T-cell (primary cell): ENCODE data around the gene LARGE1. TPM values are rescaled to one million over a fixed set of nuclear protein-coding genes. Genes with fewer than 3 reads are reported as not detected.
A peak's percentile ranks its signal among the peaks of the same experiment; 100 is the strongest.

Experiments used
- ATAC-seq, 4 experiments: fragments of 200-7000 bp in 3 of 4; fragments of 150-1000 bp in 1 of 4; cut with Tn5 transposase; replicated peaks in 1 of 4; 1 replicate in 3 of 4; 2 replicates in 1 of 4; pipeline ENCODE4 v1.10.0; 2021; ENCODE audit warnings: moderate library complexity in 3 of 4, mild to moderate bottlenecking in 2 of 4, moderate number of reproducible peaks in 1 of 4
- CTCF ChIA-PET, 2 donors: fragments of 300-600 bp; sonication (Branson Sonifier 250); formaldehyde crosslinking; loops; one replicate each; lab custom pipeline; 2022; ENCODE audit warnings: antibody characterized with exemption in 2 of 2; lab: Charles Lee
- POLR2A ChIA-PET, 2 donors: fragments of 300-600 bp; sonication (Branson Sonifier 250); formaldehyde crosslinking; loops; one replicate each; lab custom pipeline; 2022; ENCODE audit warnings: antibody characterized with exemption in 2 of 2; lab: Charles Lee
- DNase-seq, 35 experiments: peaks; one replicate each; pipeline versions ENCODE4 v3.0.0 to v3.0.0-alpha.2; 2013 to 2023
- H3K27ac ChIP-seq: one replicate; pipeline ENCODE4 v1.5.1; 2013; ENCODE audit warnings: low read length
- H3K27me3 ChIP-seq, 2 experiments: replicated peaks in 1 of 2; 1 replicate in 1 of 2; 2 replicates in 1 of 2; pipeline versions ENCODE4 v1.6.1 to v1.7.0; 2013; ENCODE audit warnings: low read length in 1 of 2, mixed read lengths in 1 of 2; ENCODE audit not compliant: control insufficient read depth in 2 of 2, insufficient read depth in 2 of 2; ENCODE audit errors: extremely low read depth in 1 of 2
- H3K36me3 ChIP-seq, 2 donors: 1 replicate in 1 of 2; 2 replicates in 1 of 2; pipeline versions ENCODE4 v1.6.1 to v1.7.0; 2013; ENCODE audit warnings: low read length in 1 of 2; ENCODE audit not compliant: control insufficient read depth in 2 of 2, insufficient read depth in 1 of 2; ENCODE audit errors: extremely low read depth in 1 of 2
- H3K4me1 ChIP-seq, 2 experiments: 1 replicate in 1 of 2; 2 replicates in 1 of 2; pipeline versions ENCODE4 v1.6.1 to v1.7.0; 2013; ENCODE audit warnings: low read length in 2 of 2, mixed read lengths in 1 of 2; ENCODE audit not compliant: insufficient read depth in 2 of 2, control insufficient read depth in 1 of 2; ENCODE audit errors: extremely low read depth in 1 of 2
- H3K4me3 ChIP-seq, 2 donors: 1 replicate in 1 of 2; 2 replicates in 1 of 2; pipeline versions ENCODE4 v1.5.1 to v1.7.0; 2013; ENCODE audit warnings: mild to moderate bottlenecking in 2 of 2, low read length in 1 of 2, moderate library complexity in 1 of 2; ENCODE audit not compliant: control insufficient read depth in 1 of 2; ENCODE audit errors: extremely low read depth in 1 of 2
- H3K9me3 ChIP-seq: 2 replicates; pipeline ENCODE4 v1.7.0; 2013
- H3K27ac Mint-ChIP-seq, 2 donors: one replicate each; pipeline ENCODE4 v1.8.0; 2020 to 2021; ENCODE audit warnings: mild to moderate bottlenecking in 2 of 2, mixed read lengths in 2 of 2
- H3K27me3 Mint-ChIP-seq, 2 donors: one replicate each; pipeline ENCODE4 v1.8.0; 2021 to 2022; ENCODE audit warnings: mixed read lengths in 2 of 2
- H3K36me3 Mint-ChIP-seq: one replicate; pipeline ENCODE4 v1.8.0; 2021; ENCODE audit warnings: mixed read lengths
- H3K4me1 Mint-ChIP-seq, 3 donors: one replicate each; pipeline ENCODE4 v1.8.0; 2020 to 2022; ENCODE audit warnings: mixed read lengths in 3 of 3, mild to moderate bottlenecking in 1 of 3
- H3K4me3 Mint-ChIP-seq, 3 donors: one replicate each; pipeline ENCODE4 v1.8.0; 2020 to 2022; ENCODE audit warnings: mild to moderate bottlenecking in 3 of 3, mixed read lengths in 3 of 3, moderate library complexity in 3 of 3
- H3K9me3 Mint-ChIP-seq, 3 donors: one replicate each; pipeline ENCODE4 v1.8.0; 2020 to 2022; ENCODE audit warnings: mixed read lengths in 3 of 3
- WGBS: methylation state at CpG from one replicate; pipeline ENCODE4 v1.1.5; 2013; ENCODE audit warnings: missing lambda C conversion rate; ENCODE audit not compliant: insufficient coverage; 5-methylcytosine and 5-hydroxymethylcytosine counted together
- total RNA-seq, 35 experiments: library from RNA in 6 of 35; stranded (reverse) in 6 of 35; fragments of 120-200 nt in 1 of 35; gene quantifications; one replicate each; pipeline versions ENCODE4 v1.2.1 to v1.2.4 and lab custom pipeline; 2013 to 2026

Gene LARGE1
- total RNA-seq, 5 donors from 2014 or later (not counting 1 experiment from before 2014, with no cell fraction given) = 0.53 to 6.1 (median 3.0) TPM

GRCh38 chr22:33314316-33314715, 606.0 kb downstream of the LARGE1 start:
- Mint-ChIP-seq H3K4me3 (no peak overlapping the region), H3K36me3 (no peaks in the 10 kb centered on the region), H3K27me3 (peaks cover 0 to 4% of the 10 kb centered on the region in 2 donors), H3K27ac (no peak overlapping the region), H3K4me1 (no peaks in the 10 kb centered on the region), H3K9me3 (peaks cover 0 to 5% (median 3%) of the 10 kb centered on the region in 3 donors)
- Histone ChIP-seq H3K9me3 (no peaks in the 10 kb centered on the region), H3K4me1 (no peaks in the 10 kb centered on the region), H3K4me3 (no peak overlapping the region), H3K36me3 (no peaks in the 10 kb centered on the region), H3K27me3 (peaks cover 0 to 6% of the 10 kb centered on the region in 2 experiments), H3K27ac (no peak overlapping the region)
- ChIA-PET CTCF (no interaction called here), POLR2A (no interaction called here)
- no peak for ATAC-seq
- WGBS = 62% methylated on average over 4 of the region's 5 CpGs
- no peak for DNase-seq

DNA sequence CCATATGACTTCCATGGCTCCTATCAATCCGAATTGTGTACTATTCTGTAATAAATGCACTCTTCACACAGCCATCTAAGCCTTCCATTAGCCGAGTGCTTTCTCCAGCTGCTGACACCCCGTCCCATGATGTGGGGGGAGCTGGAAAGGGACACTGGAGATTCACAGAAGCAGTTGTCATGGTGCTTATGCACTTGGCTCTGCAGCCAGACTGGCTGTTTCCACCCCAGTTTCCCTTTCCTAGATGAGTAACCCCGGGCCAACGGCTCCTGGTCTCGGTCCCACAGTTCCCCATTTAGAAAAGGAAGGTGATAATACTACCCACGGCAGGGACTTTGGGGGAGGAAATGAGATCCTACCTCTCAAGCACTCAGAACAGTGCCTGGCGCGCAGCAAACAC, 617.2 kb downstream of the LARGE1 start:
- Histone ChIP-seq H3K4me1 (no peaks in the 10 kb centered on the region), H3K9me3 (no peaks in the 10 kb centered on the region), H3K27me3 (peaks cover 0 to 10% of the 10 kb centered on the region in 2 experiments), H3K4me3 (no peak overlapping the region), H3K27ac (no peak overlapping the region), H3K36me3 (no peaks in the 10 kb centered on the region)
- peaks cover 0 to 6% of the 10 kb centered on the region in 2 donors for H3K27me3 Mint-ChIP-seq
- ATAC-seq (no peak), DNase-seq (no peak)
- H3K36me3 Mint-ChIP-seq = no peaks in the 10 kb centered on the region
- H3K27ac Mint-ChIP-seq = no peak overlapping the region
- WGBS = no CpG with 5 or more reads among the region's 9 CpGs
- ChIA-PET CTCF (no interaction called here), POLR2A (no interaction called here)
- H3K4me1 Mint-ChIP-seq = no peaks in the 10 kb centered on the region
- H3K4me3 Mint-ChIP-seq = no peak overlapping the region
- no peaks in the 10 kb centered on the region for H3K9me3 Mint-ChIP-seq

GRCh38 chr22:33302549-33302948, 617.7 kb downstream of the LARGE1 start:
- Mint-ChIP-seq H3K27me3 (peaks cover 0 to 6% of the 10 kb centered on the region in 2 donors), H3K36me3 (no peaks in the 10 kb centered on the region), H3K4me3 (no peak overlapping the region), H3K4me1 (no peaks in the 10 kb centered on the region), H3K27ac (no peak overlapping the region), H3K9me3 (no peaks in the 10 kb centered on the region)
- POLR2A ChIA-PET = no interaction called here
- Histone ChIP-seq H3K4me1 (no peaks in the 10 kb centered on the region), H3K36me3 (no peaks in the 10 kb centered on the region), H3K9me3 (no peaks in the 10 kb centered on the region), H3K27ac (no peak overlapping the region), H3K4me3 (no peak overlapping the region), H3K27me3 (peaks cover 0 to 10% of the 10 kb centered on the region in 2 experiments)
- 80% methylated on average over 8 of the region's 11 CpGs for WGBS
- no peak for DNase-seq
- CTCF ChIA-PET = interaction anchor here in 1 of 2 donors (0.6 kb wide), 1 partner anchor 49 kb away, joined by 7 read pairs; no protein-coding TSS in a partner anchor
- no peak for ATAC-seq

GRCh38 chr22:33302049-33302545, 618.2 kb downstream of the LARGE1 start:
- no peaks in the 10 kb centered on the region for H3K4me1 Mint-ChIP-seq

DNA sequence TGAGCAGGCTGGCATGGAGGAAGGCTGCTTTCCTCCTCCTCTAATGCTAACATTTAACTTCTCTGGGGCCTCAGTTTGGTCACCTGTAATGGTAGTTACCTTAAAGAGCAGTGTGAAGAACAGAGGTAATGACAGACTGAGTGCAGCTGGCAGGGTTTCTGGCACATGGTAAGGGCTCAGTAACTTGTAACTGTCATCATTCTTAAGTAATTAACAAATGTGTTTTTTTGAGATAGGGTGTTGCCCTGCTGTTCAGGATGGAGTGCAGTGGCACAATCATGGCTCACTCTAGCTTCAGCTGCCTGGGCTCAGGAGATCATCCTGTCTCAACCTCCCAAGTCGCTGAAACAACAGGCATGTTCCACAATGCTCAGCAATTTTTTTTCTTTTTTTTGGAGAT, 620.1 kb downstream of the LARGE1 start:
- no CpG with 5 or more reads among the region's 1 CpG for WGBS
- Mint-ChIP-seq H3K27ac (no peak overlapping the region), H3K4me1 (no peaks in the 10 kb centered on the region), H3K27me3 (peaks cover 0 to 6% of the 10 kb centered on the region in 2 donors), H3K9me3 (no peaks in the 10 kb centered on the region), H3K36me3 (no peaks in the 10 kb centered on the region), H3K4me3 (no peak overlapping the region)
- H3K27ac ChIP-seq = no peak overlapping the region
- H3K9me3 ChIP-seq = no peaks in the 10 kb centered on the region
- DNase-seq (no peak), ATAC-seq (no peak)
- CTCF ChIA-PET = no interaction called here
- H3K4me3 ChIP-seq = no peak overlapping the region
- H3K4me1 ChIP-seq = no peaks in the 10 kb centered on the region
- POLR2A ChIA-PET = no interaction called here
- H3K27me3 ChIP-seq = peaks cover 0 to 10% of the 10 kb centered on the region in 2 experiments
- no peaks in the 10 kb centered on the region for H3K36me3 ChIP-seq

More at GRCh38 chr22:33302049-33302545, 618.2 kb downstream of the LARGE1 start:
- no peak overlapping the region for H3K27ac Mint-ChIP-seq
- H3K27me3 Mint-ChIP-seq = peaks cover 0 to 6% of the 10 kb centered on the region in 2 donors
- Histone ChIP-seq H3K27ac (no peak overlapping the region), H3K9me3 (no peaks in the 10 kb centered on the region), H3K4me1 (no peaks in the 10 kb centered on the region), H3K36me3 (no peaks in the 10 kb centered on the region), H3K4me3 (no peak overlapping the region), H3K27me3 (peaks cover 0 to 10% of the 10 kb centered on the region in 2 experiments)
- 31% methylated on average over 10 of the region's 10 CpGs for WGBS
- CTCF ChIA-PET = interaction anchor here (0.6 to 1.1 kb wide), 2 partner anchors 48 to 1849 kb away, joined by 3 to 7 read pairs; no protein-coding TSS in a partner anchor
- no peak overlapping the region for H3K4me3 Mint-ChIP-seq
- no peak for ATAC-seq
- POLR2A ChIA-PET = no interaction called here
- H3K36me3 Mint-ChIP-seq = no peaks in the 10 kb centered on the region
- DNase-seq = peak in 26 of 35 experiments; percentile 2 to 50 (median 24)
- H3K9me3 Mint-ChIP-seq = no peaks in the 10 kb centered on the region

- no peak overlapping the region for H3K27ac Mint-ChIP-seq
- Histone ChIP-seq H3K9me3 (no peaks in the 10 kb centered on the region), H3K36me3 (no peaks in the 10 kb centered on the region), H3K27ac (no peak overlapping the region), H3K4me1 (no peaks in the 10 kb centered on the region), H3K4me3 (no peak overlapping the region), H3K27me3 (peaks cover 0 to 10% of the 10 kb centered on the region in 2 experiments)
- H3K9me3 Mint-ChIP-seq = no peaks in the 10 kb centered on the region
- 67% methylated on average over 1 of the region's 7 CpGs for WGBS
- CTCF ChIA-PET = interaction anchor here in 1 of 2 donors (0.6 kb wide), 1 partner anchor 93 kb away, joined by 4 read pairs; no protein-coding TSS in a partner anchor
- no peaks in the 10 kb centered on the region for H3K4me1 Mint-ChIP-seq
- peak in 1 of 35 experiments; percentile 4 for DNase-seq
- POLR2A ChIA-PET = no interaction called here
- H3K27me3 Mint-ChIP-seq = peaks cover 0 to 6% of the 10 kb centered on the region in 2 donors
- no peak for ATAC-seq
- no peaks in the 10 kb centered on the region for H3K36me3 Mint-ChIP-seq
- no peak overlapping the region for H3K4me3 Mint-ChIP-seq
Observed at GRCh38 chr22:33299245-33299956, 620.9 kb downstream of the LARGE1 start.
